K562 (cell line): Measurements from ENCODE around the gene PRDM2. TPM values are rescaled to one million over a fixed set of nuclear protein-coding genes. Genes with fewer than 3 reads are reported as not detected.

Source experiments
- ATAC-seq: fragments of 200-7000 bp; cut with Tn5 transposase; 3 replicates; pipeline ENCODE4 v1.9.1; 2020; ENCODE audit warnings: moderate library complexity
- BruUV-seq: library from RNA; stranded (reverse); fragments of 400-500 nt; replicated peaks from 2 replicates; lab custom pipeline; 2021; lab: Mats Ljungman, UMichigan
- CTCF ChIA-PET: fragments of 300-600 bp; formaldehyde crosslinking; extraction: SDS; loops from one replicate; lab custom pipeline; 2021; ENCODE audit warnings: low intra/inter-chr PET ratio; lab: Yijun Ruan, JAX
- POLR2A ChIA-PET: fragments of 300-600, 350-650 bp; sonication (Branson Sonifier 250); formaldehyde crosslinking; extraction: SDS; loops from one replicate; lab custom pipeline; 2021; ENCODE audit warnings: antibody characterized with exemption, inconsistent platforms; lab: Yijun Ruan, JAX
- DNase-seq, 4 experiments: peaks; one replicate each; pipeline versions ENCODE4 v3.0.0 to v3.0.0-alpha.2; 2011 to 2018; ENCODE audit warnings: low spot score in 3 of 4, mixed read lengths in 3 of 4; ENCODE audit errors: extremely low read depth in 1 of 4
- FAIRE-seq: peaks from 2 replicates; lab custom pipeline; 2011; peaks lifted over from hg19 to GRCh38; lab: Jason Lieb, UNC
- H2AFZ ChIP-seq: 2 replicates; pipeline ENCODE4 v1.6.0; 2011; ENCODE audit warnings: low read depth, low read length, control low read depth, inconsistent platforms
- H3K27ac ChIP-seq: fragments of 200-600 bp; 3 replicates; pipeline ENCODE4 v1.8.0; 2011; ENCODE audit warnings: low read depth, mild to moderate bottlenecking, control low read depth, inconsistent platforms, low read length, moderate library complexity, mixed read lengths; ENCODE audit errors: extremely low read depth
- H3K27me3 ChIP-seq, 2 experiments: fragments of 300-600 bp in 1 of 2; 2 replicates in 1 of 2; 3 replicates in 1 of 2; pipeline versions ENCODE4 v1.6.0 to v1.8.0; 2011; ENCODE audit warnings: inconsistent platforms in 2 of 2, low read length in 2 of 2, mild to moderate bottlenecking in 1 of 2, mixed read lengths in 1 of 2, moderate library complexity in 1 of 2; ENCODE audit not compliant: control insufficient read depth in 2 of 2, insufficient read depth in 2 of 2
- H3K36me3 ChIP-seq: fragments of 300-600 bp; 3 replicates; pipeline ENCODE4 v1.8.0; 2011; ENCODE audit warnings: mild to moderate bottlenecking, low read length, inconsistent platforms; ENCODE audit not compliant: control insufficient read depth, insufficient read depth
- H3K4me1 ChIP-seq, 2 experiments: fragments of 200-600 bp in 1 of 2; replicated peaks in 1 of 2; 2 replicates in 1 of 2; 3 replicates in 1 of 2; pipeline versions ENCODE4 v1.5.1 to v1.8.0; 2011; ENCODE audit warnings: inconsistent platforms in 2 of 2, low read length in 2 of 2, mild to moderate bottlenecking in 1 of 2, mixed read lengths in 1 of 2, moderate library complexity in 1 of 2; ENCODE audit not compliant: control insufficient read depth in 2 of 2, insufficient read depth in 2 of 2
- H3K4me2 ChIP-seq: 2 replicates; pipeline ENCODE4 v1.6.1; 2011; ENCODE audit warnings: low read length, control low read depth, inconsistent platforms, mixed read lengths; ENCODE audit not compliant: insufficient read depth
- H3K4me3 ChIP-seq: fragments of 200-600 bp; sonication (generic), shearing (Covaris generic); 2 replicates; pipeline ENCODE4 v1.5.1; 2016; ENCODE audit warnings: control low read depth, inconsistent platforms
- H3K79me2 ChIP-seq: fragments of 200-600 bp; 3 replicates; pipeline ENCODE4 v1.8.0; 2011; ENCODE audit warnings: low read length, inconsistent platforms; ENCODE audit not compliant: control insufficient read depth, insufficient read depth
- H3K9ac ChIP-seq, 2 experiments: 2 replicates each; pipeline versions ENCODE4 v1.6.0 to v1.6.1; 2011; ENCODE audit warnings: low read depth in 2 of 2, low read length in 2 of 2, control low read depth in 1 of 2, inconsistent platforms in 1 of 2, mild to moderate bottlenecking in 1 of 2, mixed read lengths in 1 of 2; ENCODE audit not compliant: insufficient read depth in 1 of 2
- H3K9me1 ChIP-seq: one replicate; pipeline ENCODE4 v1.6.0; 2011; ENCODE audit warnings: inconsistent platforms, mild to moderate bottlenecking, low read length, moderate library complexity; ENCODE audit not compliant: control insufficient read depth, insufficient read depth
- H3K9me3 ChIP-seq: replicated peaks from 2 replicates; pipeline ENCODE4 v1.5.1; 2011; ENCODE audit warnings: low read depth, low read length, inconsistent platforms; ENCODE audit not compliant: control insufficient read depth, insufficient read depth
- H4K20me1 ChIP-seq: replicated peaks from 2 replicates; pipeline ENCODE4 v1.6.1; 2011; ENCODE audit warnings: low read length, inconsistent platforms, mixed read lengths; ENCODE audit not compliant: control insufficient read depth, insufficient read depth
- CEBPB ChIP-seq: fragments of 450-650 bp; IDR thresholded peaks from 2 replicates; pipeline ENCODE4 v1.6.1; 2016; ENCODE audit warnings: missing genetic modification characterization, missing compliant biosample characterization
- CSDE1 ChIP-seq, 2 experiments: fragments of 450-650 bp; IDR thresholded peaks; 2 replicates each; pipeline ENCODE4 v1.6.1; 2016; ENCODE audit warnings: mild to moderate bottlenecking in 1 of 2
- HLTF ChIP-seq: fragments of 450-650 bp; IDR thresholded peaks from 2 replicates; pipeline ENCODE4 v1.6.1; 2016
- POLR2H ChIP-seq: IDR thresholded peaks from 2 replicates; pipeline ENCODE4 v1.6.1; 2016; ENCODE audit warnings: missing genetic modification characterization, low read depth, mild to moderate bottlenecking, control low read depth, missing compliant biosample characterization, moderate library complexity
- ZBTB26 ChIP-seq: fragments of 450-650 bp; formaldehyde crosslinking; IDR thresholded peaks from 2 replicates; pipeline ENCODE4 v1.4.0; 2022; ENCODE audit warnings: missing genetic modification characterization
- ZKSCAN1 ChIP-seq: fragments of 150-350 bp; IDR thresholded peaks from 2 replicates; pipeline ENCODE4 v1.6.1; 2016; ENCODE audit warnings: low read depth, low read length
- ZNF316 ChIP-seq: fragments of 450-650 bp; IDR thresholded peaks from 2 replicates; pipeline ENCODE4 v1.6.1; 2016
- WGBS: fragments of 100-300 bp; shearing (Covaris generic); methylation state at CpG from one replicate; pipeline ENCODE4 v1.1.6; 2016; ENCODE audit warnings: low coverage, mixed read lengths; ENCODE audit not compliant: insufficient coverage; ENCODE audit errors: missing lambda C conversion rate; 5-methylcytosine and 5-hydroxymethylcytosine counted together
- in situ Hi-C: fragments of 300-500 bp; cut with MboI; formaldehyde crosslinking; loops from 4 replicates; pipeline ENCODE4 v1.15.0; 2018; ENCODE audit warnings: inconsistent platforms, mixed read lengths
- intact Hi-C: fragments of 100-400 bp; cut with micrococcal nuclease; formaldehyde crosslinking; loops from 2 replicates; pipeline ENCODE4 v1.14.2; 2022
- polyA plus RNA-seq, 8 experiments: library from polyadenylated mRNA; depleted of rRNA in 4 of 8; stranded (reverse) in 5 of 8; unstranded in 3 of 8; fragments of >200 nt; fragmentation: Nextera tagmentation in 2 of 8; fragmentation: Illumina TruSeq in 1 of 8; extraction: Ambion mirVana in 2 of 8; extraction: Trizol in 1 of 8; gene quantifications; 2 replicates each; pipeline versions ENCODE4 v1.2.1 to v1.2.3, GENCODE V29; 2011 to 2014; ENCODE audit warnings: inconsistent platforms in 1 of 8, missing spikeins in 1 of 8
- total RNA-seq, 7 experiments: library from RNA; depleted of rRNA in 6 of 7; stranded (reverse); fragments of >200 nt in 6 of 7; fragmentation: Illumina TruSeq in 2 of 7; extraction: Trizol in 2 of 7; gene quantifications; 2 replicates each; pipeline versions ENCODE4 v1.2.1 to v1.2.3, GENCODE V29; 2011 to 2021; ENCODE audit warnings: low replicate concordance in 1 of 7
- TF ChIP-seq, protein P1 (sequence below): fragments of 250-450 bp; sonication (Bioruptor Pico); IDR thresholded peaks from 2 replicates; pipeline ENCODE4 v1.9.0; 2021; ENCODE audit warnings: mild to moderate bottlenecking, inconsistent platforms

Gene PRDM2
- total and polyA plus RNA-seq, 9 of the 15 experiments (the other 6 are each of a cell fraction or from before 2014, with no cell fraction given), result 5.4 to 27.6 (median 12.5) TPM

DNA sequence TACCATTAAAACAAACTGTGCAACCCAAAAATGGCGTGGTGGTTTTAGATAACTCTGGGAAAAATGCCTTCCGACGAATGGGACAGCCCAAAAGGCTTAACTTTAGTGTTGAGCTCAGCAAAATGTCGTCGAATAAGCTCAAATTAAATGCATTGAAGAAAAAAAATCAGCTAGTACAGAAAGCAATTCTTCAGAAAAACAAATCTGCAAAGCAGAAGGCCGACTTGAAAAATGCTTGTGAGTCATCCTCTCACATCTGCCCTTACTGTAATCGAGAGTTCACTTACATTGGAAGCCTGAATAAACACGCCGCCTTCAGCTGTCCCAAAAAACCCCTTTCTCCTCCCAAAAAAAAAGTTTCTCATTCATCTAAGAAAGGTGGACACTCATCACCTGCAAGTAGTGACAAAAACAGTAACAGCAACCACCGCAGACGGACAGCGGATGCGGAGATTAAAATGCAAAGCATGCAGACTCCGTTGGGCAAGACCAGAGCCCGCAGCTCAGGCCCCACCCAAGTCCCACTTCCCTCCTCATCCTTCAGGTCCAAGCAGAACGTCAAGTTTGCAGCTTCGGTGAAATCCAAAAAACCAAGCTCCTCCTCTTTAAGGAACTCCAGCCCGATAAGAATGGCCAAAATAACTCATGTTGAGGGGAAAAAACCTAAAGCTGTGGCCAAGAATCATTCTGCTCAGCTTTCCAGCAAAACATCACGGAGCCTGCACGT is 82.1 kb downstream of the PRDM2 start:
- H3K4me1 ChIP-seq, result no peaks in the 10 kb centered on the region
- peaks cover 8% of the 10 kb centered on the region; the same call in 1 of the 3 replicates for H3K79me2 ChIP-seq
- H3K27ac ChIP-seq, result no peak overlapping the region
- 93% methylated on average over 20 of the region's 20 CpGs for WGBS
- no peak for DNase-seq
- H3K9me3 ChIP-seq, result no peaks in the 10 kb centered on the region
- H3K36me3 ChIP-seq, result peaks cover 87% of the 10 kb centered on the region
- TF ChIP-seq ZKSCAN1, result no peak
- no peak for TF ChIP-seq ZBTB26
- no peak for TF ChIP-seq POLR2H
- TF ChIP-seq HLTF, result no peak
- no peak for TF ChIP-seq CEBPB (tag)
- no peak for TF ChIP-seq CSDE1 (IDR thresholded peaks at IDR 0.05)
- TF ChIP-seq ZNF316, result peak; percentile 44
- TF ChIP-seq, protein P1, sequence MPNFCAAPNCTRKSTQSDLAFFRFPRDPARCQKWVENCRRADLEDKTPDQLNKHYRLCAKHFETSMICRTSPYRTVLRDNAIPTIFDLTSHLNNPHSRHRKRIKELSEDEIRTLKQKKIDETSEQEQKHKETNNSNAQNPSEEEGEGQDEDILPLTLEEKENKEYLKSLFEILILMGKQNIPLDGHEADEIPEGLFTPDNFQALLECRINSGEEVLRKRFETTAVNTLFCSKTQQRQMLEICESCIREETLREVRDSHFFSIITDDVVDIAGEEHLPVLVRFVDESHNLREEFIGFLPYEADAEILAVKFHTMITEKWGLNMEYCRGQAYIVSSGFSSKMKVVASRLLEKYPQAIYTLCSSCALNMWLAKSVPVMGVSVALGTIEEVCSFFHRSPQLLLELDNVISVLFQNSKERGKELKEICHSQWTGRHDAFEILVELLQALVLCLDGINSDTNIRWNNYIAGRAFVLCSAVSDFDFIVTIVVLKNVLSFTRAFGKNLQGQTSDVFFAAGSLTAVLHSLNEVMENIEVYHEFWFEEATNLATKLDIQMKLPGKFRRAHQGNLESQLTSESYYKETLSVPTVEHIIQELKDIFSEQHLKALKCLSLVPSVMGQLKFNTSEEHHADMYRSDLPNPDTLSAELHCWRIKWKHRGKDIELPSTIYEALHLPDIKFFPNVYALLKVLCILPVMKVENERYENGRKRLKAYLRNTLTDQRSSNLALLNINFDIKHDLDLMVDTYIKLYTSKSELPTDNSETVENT (CRISPR knock-in tag), result no peak
- intact Hi-C loops, result no loop called here
- POLR2A ChIA-PET, result interaction anchor here (0.5 to 2.5 kb wide), 3 partner anchors 11 to 257 kb away, joined by 3 to 8 read pairs (median 5); no protein-coding TSS in a partner anchor
- FAIRE-seq, result no peak
- H3K4me3 ChIP-seq, result no peak overlapping the region
- no peak overlapping the region for H2AFZ ChIP-seq
- peaks cover 4% of the 10 kb centered on the region; the same call in 1 of the 2 replicates for H4K20me1 ChIP-seq
- CTCF ChIA-PET, result interaction anchor here (0.7 kb wide), 1 partner anchor 22 kb away, joined by 3 read pairs; no protein-coding TSS in a partner anchor
- H3K4me2 ChIP-seq, result no peak overlapping the region
- H3K27me3 ChIP-seq, result no peaks in the 10 kb centered on the region
- ATAC-seq, result no peak
- no peak overlapping the region for H3K9ac ChIP-seq
- peaks cover 5% of the 10 kb centered on the region for H3K9me1 ChIP-seq
- no TSS peak for BruUV-seq
- in situ Hi-C loops, result no loop called here
